Measurements from ENCODE around the gene SPATA31E1.
"Not testable (repeated sequence)": the region's sequence is repeated elsewhere in the genome, so short reads cannot be mapped to it uniquely, and the experiment has no call there.

DNA sequence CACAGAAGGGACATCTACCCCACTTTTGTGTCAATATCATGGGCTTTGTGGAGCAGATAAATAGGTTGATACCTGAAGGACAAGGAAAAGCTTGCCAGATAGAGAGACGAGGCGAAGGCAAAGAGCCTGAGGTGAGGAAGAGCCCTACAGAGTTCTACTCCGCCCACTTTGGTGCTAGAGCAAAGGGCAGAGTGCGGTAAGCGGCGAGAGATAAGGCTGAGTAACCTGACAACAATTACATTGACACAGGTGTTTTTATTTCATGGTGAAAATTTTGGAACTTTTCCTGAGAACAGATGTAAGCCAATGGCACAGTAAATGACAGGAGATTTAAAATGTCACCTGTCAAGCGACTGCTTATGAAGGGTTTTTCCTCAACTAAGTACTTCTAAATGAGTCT is 51.8 kb downstream of the SPATA31E1 start:
- not testable (repeated sequence) for TF ChIP-seq L3MBTL2 (conservative IDR thresholded peaks at IDR 0.05); CTBP1 (IDR thresholded peaks at IDR 0.05; ENCODE audit: borderline replicate concordance); SP1 (IDR thresholded peaks at IDR 0.05); BHLHE40 (IDR thresholded peaks at IDR 0.05; ENCODE audit: borderline replicate concordance)
